OCI-LY7 (cell line): ENCODE data around the gene IL21R.

ENCODE experiments used
- CTCF ChIP-seq: fragments of 200-600 bp; sonication (generic); conservative IDR thresholded peaks from 2 replicates; pipeline ENCODE4 v1.5.1; 2014; ENCODE audit warnings: mild to moderate bottlenecking, antibody characterized with exemption, low read length, moderate library complexity, mixed read lengths
- EZH2phosphoT487 ChIP-seq: fragments of 200-600 bp; sonication (generic); IDR thresholded peaks from 2 replicates; pipeline ENCODE4 v1.6.1; 2018; ENCODE audit warnings: low read depth, borderline replicate concordance, mild to moderate bottlenecking, mixed run types, antibody characterized with exemption, low read length, moderate library complexity, mixed read lengths

- TF ChIP-seq CTCF (no peak), EZH2phosphoT487 (no peak)
Measured at GRCh38 chr16:27362570-27363245, 39.3 kb upstream of the IL21R start.
